Fibroblast of skin of scalp (primary cell): ENCODE data around the gene SHCBP1. TPM values are rescaled to one million over a fixed set of nuclear protein-coding genes. Genes with fewer than 3 reads are reported as not detected.
"Not testable (repeated sequence)": the region's sequence is repeated elsewhere in the genome, so short reads cannot be mapped to it uniquely, and the experiment has no call there.

Source experiments
- DNase-seq: peaks from one replicate; pipeline ENCODE4 v3.0.0-alpha.2; 2013
- polyA plus RNA-seq, 2 experiments: library from polyadenylated mRNA; unstranded; fragments of 120-200 nt; gene quantifications; one replicate each; pipeline ENCODE4 v1.2.1, GENCODE V29; 2013; ENCODE audit not compliant: insufficient read length in 2 of 2

SHCBP1 gene
- polyA plus RNA-seq (2013, experiment 1 of 2; ENCODE audit: insufficient read length): 21.7 TPM
- polyA plus RNA-seq (2013, experiment 2 of 2; ENCODE audit: insufficient read length): 21.7 TPM

DNA sequence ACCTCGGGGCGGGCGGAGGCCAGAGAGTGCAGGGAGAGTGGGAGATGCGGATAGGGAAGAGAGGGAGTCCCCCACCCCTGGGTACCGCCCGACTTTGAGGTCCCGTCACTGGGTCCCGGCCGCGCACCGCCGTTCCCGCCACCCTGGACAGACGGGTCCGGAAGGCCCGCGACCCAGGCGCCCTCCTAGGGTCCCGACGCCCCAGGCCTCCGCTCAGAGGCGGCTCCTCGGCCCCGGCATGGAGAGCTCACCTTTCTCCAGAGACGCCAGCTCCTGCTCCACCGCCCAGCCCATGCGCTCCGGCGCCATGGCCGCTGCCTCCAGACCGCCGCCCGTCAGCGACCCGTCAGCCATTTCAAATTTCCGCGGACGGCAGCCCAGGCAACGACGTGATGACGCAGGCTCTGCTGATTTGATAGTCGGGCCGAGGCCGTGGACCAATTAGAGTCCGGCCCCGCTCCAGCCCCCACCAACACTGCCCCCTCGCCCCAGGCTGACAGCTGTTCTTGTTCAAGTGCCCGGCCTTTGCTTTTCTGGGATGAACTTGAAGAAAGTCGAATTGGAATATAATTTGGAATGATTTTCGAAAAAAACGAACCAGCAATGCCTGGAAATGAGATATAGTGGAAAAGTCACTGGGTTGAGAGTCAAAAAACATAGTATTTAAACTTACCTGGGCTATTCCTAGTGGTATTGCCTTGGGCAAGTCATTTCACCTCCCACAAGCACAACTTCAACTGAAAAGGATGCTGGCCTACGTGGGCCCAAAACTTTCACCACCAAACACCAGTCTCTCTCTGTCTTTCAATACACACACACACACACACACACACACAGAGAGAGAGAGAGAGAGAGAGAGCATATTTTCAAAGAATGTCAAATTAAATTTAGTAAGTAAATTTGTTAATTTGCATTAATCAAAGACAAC lies at the start of gene SHCBP1:
Gene SHCBP1, minus strand, starts transcription at position 374 of the 928 bp plus-strand sequence. Its CDS starts 20 bp downstream, at position 354.
- DNase-seq: peak; percentile 88

- no peak for DNase-seq
These were observed 40.9 kb upstream of the SHCBP1 start for GRCh38 chr16:46662123-46662522.

- no peak for DNase-seq
These were observed 37.7 kb upstream of the SHCBP1 start for GRCh38 chr16:46658925-46659324.

- DNase-seq: no peak
These were observed 30.1 kb upstream of the SHCBP1 start for GRCh38 chr16:46651305-46651704.

DNA sequence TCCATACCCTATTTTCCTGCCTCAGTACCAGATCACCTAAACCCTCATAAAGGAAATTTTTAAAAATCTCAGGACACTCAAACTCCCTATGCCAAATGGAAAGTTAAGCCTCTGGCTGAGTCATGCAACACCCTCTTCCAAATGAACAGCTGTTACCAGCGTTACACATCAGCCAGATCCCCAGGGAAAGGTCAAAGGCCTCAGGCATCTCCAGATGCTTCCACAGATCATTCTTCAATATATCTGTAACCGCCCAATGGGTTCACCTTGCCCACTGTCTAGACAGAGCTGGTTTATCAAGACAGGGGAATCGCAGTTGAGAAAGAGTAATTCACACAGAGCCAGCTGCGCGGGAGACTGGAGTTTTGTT lies 29.1 kb upstream of the SHCBP1 start:
- peak; percentile 15 for DNase-seq

- DNase-seq: no peak
These were observed 28.5 kb upstream of the SHCBP1 start for GRCh38 chr16:46649588-46650253.

GRCh38 chr16:46648656-46649055 lies 27.5 kb upstream of the SHCBP1 start:
- DNase-seq: no peak

- peak; percentile 46 for DNase-seq
These were observed 18.1 kb upstream of the SHCBP1 start for GRCh38 chr16:46638947-46639925.

GRCh38 chr16:46632778-46633733 lies 11.9 kb upstream of the SHCBP1 start:
- DNase-seq: no peak

GRCh38 chr16:46629331-46630219 lies 8.4 kb upstream of the SHCBP1 start:
- peak; percentile 73 for DNase-seq

- no peak for DNase-seq
These were observed 6.6 kb upstream of the SHCBP1 start for GRCh38 chr16:46627746-46628145.

DNA sequence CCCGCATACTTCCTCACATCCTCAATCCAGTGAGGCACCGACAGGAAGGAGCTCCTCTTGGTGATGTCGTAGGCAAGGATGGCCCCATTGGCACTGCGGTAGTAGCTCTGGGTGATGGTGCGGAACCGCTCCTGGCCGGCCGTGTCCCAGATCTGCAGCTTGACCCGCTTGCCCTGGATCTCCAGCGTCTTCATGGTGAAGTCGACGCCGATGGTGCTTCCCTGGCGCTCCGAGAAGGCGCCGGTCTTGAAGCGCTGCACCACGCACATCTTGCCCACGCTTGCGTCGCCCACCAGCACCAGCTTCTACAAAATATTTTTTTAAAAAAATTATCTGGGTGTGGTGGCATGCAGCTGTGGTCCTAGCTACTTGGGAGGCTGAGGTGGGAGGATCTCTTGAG lies 5.5 kb upstream of the SHCBP1 start:
- not testable (repeated sequence) for DNase-seq

GRCh38 chr16:46624862-46625261 lies 3.7 kb upstream of the SHCBP1 start:
- DNase-seq: not testable (repeated sequence)

DNA sequence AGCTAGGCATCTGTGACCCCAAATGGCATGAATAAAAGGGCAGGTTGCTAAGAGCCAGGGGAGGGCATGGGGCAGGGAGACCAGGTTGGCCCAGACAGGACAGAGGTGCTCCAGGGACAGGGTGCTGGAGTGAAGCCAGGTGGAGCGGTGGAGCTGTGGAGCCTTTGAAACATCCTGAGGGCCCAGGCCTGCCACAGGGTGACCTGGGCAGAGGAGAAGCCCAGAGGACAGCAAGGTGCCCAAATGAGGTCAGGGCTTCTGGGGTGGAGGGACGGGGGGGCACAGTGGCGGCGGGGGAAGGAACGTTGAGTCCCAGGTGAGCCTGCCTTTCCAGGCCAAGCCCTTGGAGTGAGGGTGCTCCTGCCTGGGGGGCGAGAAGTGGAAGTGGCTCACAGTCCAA lies 2.5 kb upstream of the SHCBP1 start:
- DNase-seq: not testable (repeated sequence)

DNA sequence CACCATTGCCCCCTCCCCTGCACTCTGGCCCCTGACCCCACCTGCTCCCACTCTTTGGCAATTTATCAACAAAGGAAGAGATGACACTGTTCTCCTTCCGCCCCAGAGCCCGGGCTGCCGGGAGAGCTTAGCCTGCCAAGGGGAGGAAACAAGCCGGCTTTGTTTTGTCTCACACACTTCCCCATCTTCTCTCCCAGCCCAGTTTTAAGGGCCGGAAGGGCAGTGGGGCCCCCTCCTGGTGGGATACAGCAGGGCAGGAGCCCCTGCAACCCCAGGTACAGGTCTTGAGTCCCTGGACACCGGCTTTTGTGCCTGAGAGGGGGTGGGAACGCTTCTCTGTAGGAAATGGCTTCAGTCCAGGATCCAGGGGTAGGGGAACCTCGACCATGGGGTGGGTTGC lies 2.1 kb upstream of the SHCBP1 start:
- DNase-seq: not testable (repeated sequence)

DNA sequence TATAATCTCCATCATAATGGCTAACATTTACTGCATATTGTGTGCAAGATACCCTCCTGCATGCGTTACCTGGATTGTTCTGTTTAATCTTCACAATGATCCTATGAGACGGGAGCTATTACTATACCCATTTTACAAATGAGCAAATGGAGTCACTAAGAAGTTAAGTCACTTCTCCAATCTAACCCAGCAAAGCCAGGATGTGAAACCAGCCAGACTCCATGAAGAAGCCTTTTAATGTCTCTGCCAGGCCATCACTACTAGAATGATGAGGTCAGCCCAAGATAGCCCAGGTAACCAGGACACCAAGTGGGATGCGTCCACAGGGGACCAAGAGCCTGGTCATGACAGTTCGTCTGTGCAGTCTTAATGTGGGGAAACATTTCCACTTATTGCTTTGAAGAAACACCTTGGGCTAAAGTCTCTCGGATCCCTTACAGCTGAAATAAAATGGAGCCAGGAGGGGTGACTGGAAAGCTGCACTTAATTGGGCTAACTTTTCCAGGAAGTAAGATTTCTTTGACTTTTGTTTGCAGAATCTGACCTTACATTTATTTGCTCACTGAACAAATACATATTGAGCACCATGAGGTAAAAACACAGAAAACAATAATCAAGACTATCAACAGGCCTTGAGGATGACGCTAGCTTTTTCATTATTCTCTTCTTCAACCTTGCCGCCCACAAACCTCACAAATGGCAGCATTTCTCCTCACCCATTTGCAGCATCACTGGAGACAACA lies 926 bp upstream of the SHCBP1 start:
- no peak for DNase-seq

DNA sequence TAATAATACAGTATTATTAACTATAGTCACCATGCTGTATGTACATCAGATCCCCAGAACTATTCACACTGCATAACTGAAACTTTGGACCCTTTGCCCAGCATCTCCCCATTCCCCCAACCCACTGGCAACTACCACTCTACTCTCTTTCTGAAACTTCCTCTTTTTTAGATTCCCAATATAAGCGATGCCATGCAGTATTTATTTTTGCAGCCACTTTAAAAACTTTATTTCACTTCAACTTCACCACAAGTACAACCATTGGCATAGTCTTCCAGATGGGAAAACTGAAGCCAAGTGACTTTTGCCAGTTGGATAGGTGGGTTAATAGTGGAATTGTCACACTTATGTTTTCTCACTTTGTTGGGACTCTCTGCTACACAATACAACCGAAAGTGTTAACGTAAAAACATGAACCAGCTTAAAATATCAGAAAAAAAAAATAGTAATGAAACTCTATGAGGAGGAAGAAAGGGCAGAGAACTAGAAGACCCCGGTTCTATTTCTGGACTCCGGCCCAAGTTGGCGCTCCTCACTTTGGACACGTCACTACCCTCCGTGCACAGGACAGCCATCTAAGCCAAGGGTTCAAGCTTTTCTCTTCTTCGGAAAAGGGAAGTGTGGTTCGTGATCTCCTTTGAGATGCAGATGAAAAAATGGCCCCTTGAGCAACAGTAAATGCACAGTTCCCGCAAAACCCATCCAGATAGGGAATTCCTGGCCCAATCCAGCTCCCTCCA lies 743 bp downstream of the SHCBP1 start:
- peak; percentile 5 for DNase-seq

- DNase-seq: no peak
These were observed 2.7 kb downstream of the SHCBP1 start for GRCh38 chr16:46618516-46618915.

DNA sequence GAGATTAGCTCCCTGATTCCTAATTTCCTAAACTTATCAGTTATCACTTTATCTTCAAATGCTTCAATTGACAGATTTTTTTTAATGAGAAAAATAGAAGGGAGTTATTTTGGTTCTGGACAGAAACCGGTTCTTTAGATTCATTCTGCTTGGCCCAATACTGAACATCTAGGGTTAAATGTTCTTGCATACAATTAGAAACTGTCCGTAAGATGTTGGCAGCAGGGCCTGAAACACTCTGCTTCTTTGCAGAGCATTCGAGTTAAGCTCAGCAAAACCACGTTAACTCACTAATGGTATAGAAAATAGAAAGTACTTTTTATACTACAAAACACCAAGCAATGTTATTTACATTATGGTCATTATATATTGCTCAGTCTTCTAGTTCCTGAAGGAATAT lies 7.2 kb downstream of the SHCBP1 start:
- DNase-seq: no peak
